Astrocyte (in vitro differentiated cells and primary cell): Measurements from ENCODE around the gene DAP3.

Experiments
- CTCF ChIP-seq: IDR thresholded peaks from 2 replicates; pipeline ENCODE4 v1.5.1; 2011; ENCODE audit warnings: low read depth, mild to moderate bottlenecking, inconsistent platforms, low read length, moderate library complexity; ENCODE audit not compliant: insufficient read depth
- EZH2 ChIP-seq: IDR thresholded peaks from 2 replicates; pipeline ENCODE4 v1.6.1; 2012; ENCODE audit warnings: mild to moderate bottlenecking, low read length, inconsistent platforms; ENCODE audit not compliant: insufficient read depth

GRCh38 chr1:155657463-155657862 is 31.4 kb upstream of the DAP3 start:
- no peak for TF ChIP-seq CTCF
- no peak for TF ChIP-seq EZH2
